ENCODE data around the gene DLGAP1.
"Not testable (repeated sequence)": the region's sequence is repeated elsewhere in the genome, so short reads cannot be mapped to it uniquely, and the experiment has no call there.

DLGAP1 gene

GRCh38 chr18:4078246-4078645 lies 376.9 kb downstream of the DLGAP1 start:
- H3K27ac Mint-ChIP-seq: no peak overlapping the region
- ATAC-seq (no peak), DNase-seq (ENCODE audit: low spot score in 2 of 2) (no peak)
- no peak overlapping the region for H3K4me3 Mint-ChIP-seq
- H3K9me3 Mint-ChIP-seq: no peaks in the 10 kb centered on the region
- no peaks in the 10 kb centered on the region for H3K4me1 Mint-ChIP-seq
- no peaks in the 10 kb centered on the region for H3K36me3 Mint-ChIP-seq

GRCh38 chr18:4077721-4078120 lies 377.4 kb downstream of the DLGAP1 start:
- Mint-ChIP-seq H3K9me3 (no peaks in the 10 kb centered on the region), H3K27ac (no peak overlapping the region), H3K36me3 (no peaks in the 10 kb centered on the region), H3K4me1 (no peaks in the 10 kb centered on the region), H3K4me3 (no peak overlapping the region)
- DNase-seq (ENCODE audit: low spot score in 2 of 2): no peak
- no peak for ATAC-seq

GRCh38 chr18:4077204-4077603 lies 377.9 kb downstream of the DLGAP1 start:
- Mint-ChIP-seq H3K4me1 (no peaks in the 10 kb centered on the region), H3K9me3 (no peaks in the 10 kb centered on the region), H3K36me3 (no peaks in the 10 kb centered on the region), H3K4me3 (no peak overlapping the region), H3K27ac (no peak overlapping the region)
- ATAC-seq (no peak), DNase-seq (ENCODE audit: low spot score in 2 of 2) (no peak)

GRCh38 chr18:4074647-4075046 lies 380.5 kb downstream of the DLGAP1 start:
- H3K4me3 Mint-ChIP-seq: no peak overlapping the region
- no peaks in the 10 kb centered on the region for H3K9me3 Mint-ChIP-seq
- H3K27ac Mint-ChIP-seq: no peak overlapping the region
- H3K36me3 Mint-ChIP-seq: no peaks in the 10 kb centered on the region
- H3K4me1 Mint-ChIP-seq: no peaks in the 10 kb centered on the region
- DNase-seq (ENCODE audit: low spot score in 2 of 2) (no peak), ATAC-seq (no peak)

GRCh38 chr18:4069183-4069582 lies 385.9 kb downstream of the DLGAP1 start:
- no peak overlapping the region for H3K4me3 Mint-ChIP-seq
- H3K27ac Mint-ChIP-seq: no peak overlapping the region
- ATAC-seq: no peak
- H3K9me3 Mint-ChIP-seq: peaks cover 4% of the 10 kb centered on the region
- DNase-seq (ENCODE audit: low spot score in 2 of 2): no peak
- no peaks in the 10 kb centered on the region for H3K4me1 Mint-ChIP-seq
- H3K36me3 Mint-ChIP-seq: no peaks in the 10 kb centered on the region

- no peaks in the 10 kb centered on the region for H3K4me1 Mint-ChIP-seq
- ATAC-seq (no peak), DNase-seq (ENCODE audit: low spot score in 2 of 2) (peak; percentile 4 to 56)
- H3K27ac Mint-ChIP-seq: no peak overlapping the region
- no peak overlapping the region for H3K4me3 Mint-ChIP-seq
- H3K9me3 Mint-ChIP-seq: peaks cover 4% of the 10 kb centered on the region
- no peaks in the 10 kb centered on the region for H3K36me3 Mint-ChIP-seq
Observed at GRCh38 chr18:4068552-4069158, 386.5 kb downstream of the DLGAP1 start.

GRCh38 chr18:4063545-4063944 lies 391.6 kb downstream of the DLGAP1 start:
- H3K9me3 Mint-ChIP-seq: peaks cover 8% of the 10 kb centered on the region
- H3K36me3 Mint-ChIP-seq: no peaks in the 10 kb centered on the region
- DNase-seq (ENCODE audit: low spot score in 2 of 2) (no peak), ATAC-seq (no peak)
- H3K4me3 Mint-ChIP-seq: no peak overlapping the region
- no peak overlapping the region for H3K27ac Mint-ChIP-seq
- H3K4me1 Mint-ChIP-seq: no peaks in the 10 kb centered on the region

GRCh38 chr18:4060427-4061281 lies 394.5 kb downstream of the DLGAP1 start:
- Mint-ChIP-seq H3K9me3 (peaks cover 4% of the 10 kb centered on the region), H3K36me3 (no peaks in the 10 kb centered on the region), H3K4me3 (no peak overlapping the region), H3K4me1 (no peaks in the 10 kb centered on the region), H3K27ac (no peak overlapping the region)
- ATAC-seq (no peak), DNase-seq (ENCODE audit: low spot score in 2 of 2) (no peak)

- Mint-ChIP-seq H3K4me1 (no peaks in the 10 kb centered on the region), H3K9me3 (peaks cover 4% of the 10 kb centered on the region), H3K36me3 (no peaks in the 10 kb centered on the region), H3K4me3 (no peak overlapping the region), H3K27ac (no peak overlapping the region)
- ATAC-seq (no peak), DNase-seq (ENCODE audit: low spot score in 2 of 2) (no peak)
Observed at GRCh38 chr18:4058179-4058578, 396.9 kb downstream of the DLGAP1 start.

- Mint-ChIP-seq H3K27ac (no peak overlapping the region), H3K9me3 (no peaks in the 10 kb centered on the region), H3K4me1 (no peaks in the 10 kb centered on the region)
Observed at GRCh38 chr18:4040391-4041092, 414.6 kb downstream of the DLGAP1 start.

GRCh38 chr18:4035521-4035920 lies 419.6 kb downstream of the DLGAP1 start:
- Mint-ChIP-seq H3K36me3 (no peaks in the 10 kb centered on the region), H3K4me3 (no peak overlapping the region), H3K9me3 (no peaks in the 10 kb centered on the region), H3K27ac (no peak overlapping the region), H3K4me1 (no peaks in the 10 kb centered on the region)
- DNase-seq (ENCODE audit: low spot score in 2 of 2) (no peak), ATAC-seq (no peak)

More at GRCh38 chr18:4040391-4041092, 414.6 kb downstream of the DLGAP1 start:
- ATAC-seq: no peak
- no peak for DNase-seq (ENCODE audit: low spot score in 2 of 2)
- Mint-ChIP-seq H3K4me3 (no peak overlapping the region), H3K36me3 (no peaks in the 10 kb centered on the region)

GRCh38 chr18:4034815-4035214 lies 420.3 kb downstream of the DLGAP1 start:
- DNase-seq (ENCODE audit: low spot score in 2 of 2); H3K36me3 Mint-ChIP-seq; H3K4me3 Mint-ChIP-seq; ATAC-seq; H3K27ac Mint-ChIP-seq; H3K4me1 Mint-ChIP-seq; H3K9me3 Mint-ChIP-seq: not testable (repeated sequence)

GRCh38 chr18:4026542-4026941 lies 428.6 kb downstream of the DLGAP1 start:
- no peak for ATAC-seq
- H3K4me1 Mint-ChIP-seq: no peaks in the 10 kb centered on the region

GRCh38 chr18:4024702-4025101 lies 430.4 kb downstream of the DLGAP1 start:
- Mint-ChIP-seq H3K4me1 (no peaks in the 10 kb centered on the region), H3K27ac (no peak overlapping the region), H3K4me3 (no peak overlapping the region), H3K36me3 (no peaks in the 10 kb centered on the region), H3K9me3 (peaks cover 5% of the 10 kb centered on the region)
- ATAC-seq (no peak), DNase-seq (ENCODE audit: low spot score in 2 of 2) (no peak)

More at GRCh38 chr18:4026542-4026941, 428.6 kb downstream of the DLGAP1 start:
- no peaks in the 10 kb centered on the region for H3K36me3 Mint-ChIP-seq
- H3K9me3 Mint-ChIP-seq: peaks cover 3% of the 10 kb centered on the region
- no peak overlapping the region for H3K4me3 Mint-ChIP-seq
- no peak overlapping the region for H3K27ac Mint-ChIP-seq
- DNase-seq (ENCODE audit: low spot score in 2 of 2): no peak

GRCh38 chr18:4022749-4023148 lies 432.4 kb downstream of the DLGAP1 start:
- not testable (repeated sequence) for H3K27ac Mint-ChIP-seq; ATAC-seq; H3K9me3 Mint-ChIP-seq; H3K4me3 Mint-ChIP-seq; H3K4me1 Mint-ChIP-seq; DNase-seq (ENCODE audit: low spot score in 2 of 2); H3K36me3 Mint-ChIP-seq

GRCh38 chr18:4020026-4020425 lies 435.1 kb downstream of the DLGAP1 start:
- Mint-ChIP-seq H3K4me1 (no peaks in the 10 kb centered on the region), H3K9me3 (peaks cover 3% of the 10 kb centered on the region), H3K4me3 (no peak overlapping the region), H3K36me3 (no peaks in the 10 kb centered on the region), H3K27ac (no peak overlapping the region)
- ATAC-seq (no peak), DNase-seq (ENCODE audit: low spot score in 2 of 2) (no peak)

Data from stimulated activated effector memory CD8-positive, alpha-beta T cell treated with anti-CD3 and anti-CD28 coated beads, Interleukin-12 subunit alpha, Interleukin-12 subunit beta, amount 100 ng/mL, for 72 hours (primary cell).